IMR-90 (cell line): Measurements from ENCODE around the gene SEC22A. TPM values are rescaled to one million over a fixed set of nuclear protein-coding genes. Genes with fewer than 3 reads are reported as not detected.

Source experiments
- ATAC-seq: fragments of 200-7000 bp; cut with Tn5 transposase; 2 replicates; pipeline ENCODE4 v1.9.1; 2020; ENCODE audit warnings: low read depth, mild to moderate bottlenecking, moderate library complexity
- BruUV-seq: library from RNA; stranded (reverse); fragments of 400-500 nt; replicated peaks from 2 replicates; lab custom pipeline; 2021; lab: Mats Ljungman, UMichigan
- CTCF ChIA-PET: fragments of 300-600 bp; formaldehyde crosslinking; extraction: SDS; loops from one replicate; lab custom pipeline; 2021; ENCODE audit warnings: antibody characterized with exemption; lab: Yijun Ruan, JAX
- POLR2A ChIA-PET: fragments of 300-600 bp; sonication (Branson Sonifier 250); formaldehyde crosslinking; loops from one replicate; lab custom pipeline; 2022; ENCODE audit warnings: antibody characterized with exemption; ENCODE audit not compliant: unreplicated experiment; lab: Charles Lee
- DNase-seq: peaks from one replicate; pipeline ENCODE4 v3.0.0; 2013
- H2AFZ ChIP-seq: replicated peaks from 2 replicates; pipeline ENCODE3; 2013; ENCODE audit warnings: low read length, mild to moderate bottlenecking; ENCODE audit not compliant: poor library complexity
- H2AK5ac ChIP-seq: 2 replicates; pipeline ENCODE4 v1.6.1; 2013; ENCODE audit warnings: low read depth, low read length, inconsistent platforms
- H2AK9ac ChIP-seq: replicated peaks from 2 replicates; pipeline ENCODE3; 2013; ENCODE audit warnings: mild to moderate bottlenecking, low read depth, low read length, moderate library complexity; ENCODE audit not compliant: poor library complexity
- H2BK120ac ChIP-seq: 2 replicates; pipeline ENCODE4 v1.6.1; 2013; ENCODE audit warnings: low read depth, low read length, inconsistent platforms
- H2BK15ac ChIP-seq: 3 replicates; pipeline ENCODE4 v1.6.1; 2013; ENCODE audit warnings: low read depth, low read length, inconsistent platforms
- H2BK20ac ChIP-seq: 2 replicates; pipeline ENCODE4 v1.6.1; 2013; ENCODE audit warnings: low read depth, mild to moderate bottlenecking, inconsistent platforms, low read length, moderate library complexity
- H2BK5ac ChIP-seq: 2 replicates; pipeline ENCODE4 v1.6.1; 2013; ENCODE audit warnings: mild to moderate bottlenecking, low read depth, low read length, inconsistent platforms; ENCODE audit not compliant: poor library complexity, severe bottlenecking
- H3K14ac ChIP-seq: replicated peaks from 2 replicates; pipeline ENCODE4 v1.6.1; 2013; ENCODE audit warnings: low read depth, low read length, inconsistent platforms
- H3K18ac ChIP-seq: 2 replicates; pipeline ENCODE4 v1.6.1; 2013; ENCODE audit warnings: low read depth, low read length, control low read depth
- H3K23ac ChIP-seq: 2 replicates; pipeline ENCODE4 v1.6.1; 2013; ENCODE audit warnings: low read depth, low read length, inconsistent platforms
- H3K27ac ChIP-seq: 2 replicates; pipeline ENCODE4 v1.5.1; 2013; ENCODE audit warnings: mild to moderate bottlenecking, control low read depth, low read length; ENCODE audit not compliant: insufficient read depth
- H3K27me3 ChIP-seq: 2 replicates; pipeline ENCODE4 v1.6.1; 2013; ENCODE audit warnings: low read length; ENCODE audit not compliant: control insufficient read depth, insufficient read depth
- H3K36me3 ChIP-seq: 2 replicates; pipeline ENCODE4 v1.6.1; 2013; ENCODE audit warnings: low read length, mixed read lengths; ENCODE audit not compliant: control insufficient read depth, insufficient read depth
- H3K4ac ChIP-seq: 2 replicates; pipeline ENCODE4 v1.6.1; 2013; ENCODE audit warnings: low read depth, low read length, inconsistent platforms
- H3K4me1 ChIP-seq: 2 replicates; pipeline ENCODE4 v1.6.1; 2013; ENCODE audit warnings: low read length, mixed read lengths; ENCODE audit not compliant: control insufficient read depth, insufficient read depth
- H3K4me2 ChIP-seq: 2 replicates; pipeline ENCODE4 v1.6.1; 2013; ENCODE audit warnings: low read depth, mild to moderate bottlenecking, control low read depth, low read length, moderate library complexity
- H3K4me3 ChIP-seq: 2 replicates; pipeline ENCODE4 v1.5.1; 2013; ENCODE audit warnings: low read depth, mild to moderate bottlenecking, control low read depth, low read length, moderate library complexity; ENCODE audit not compliant: insufficient read depth
- H3K56ac ChIP-seq: 2 replicates; pipeline ENCODE4 v1.6.1; 2013; ENCODE audit warnings: low read length, inconsistent platforms; ENCODE audit not compliant: insufficient read depth; ENCODE audit errors: extremely low read depth
- H3K79me1 ChIP-seq, 2 experiments: 2 replicates each; pipeline ENCODE4 v1.6.1; 2013; ENCODE audit warnings: low read length in 2 of 2, inconsistent platforms in 1 of 2, low read depth in 1 of 2
- H3K9ac ChIP-seq: 2 replicates; pipeline ENCODE4 v1.6.1; 2013; ENCODE audit warnings: low read depth, low read length, control low read depth
- H3K9me1 ChIP-seq: 2 replicates; pipeline ENCODE4 v1.6.1; 2013; ENCODE audit warnings: low read length, inconsistent platforms; ENCODE audit not compliant: insufficient read depth
- H3K9me3 ChIP-seq: 2 replicates; pipeline ENCODE4 v1.6.1; 2013; ENCODE audit warnings: low read length; ENCODE audit not compliant: control insufficient read depth, insufficient read depth
- H4K20me1 ChIP-seq: 2 replicates; pipeline ENCODE4 v1.6.1; 2013; ENCODE audit warnings: low read length, inconsistent platforms; ENCODE audit not compliant: insufficient read depth
- H4K5ac ChIP-seq: 2 replicates; pipeline ENCODE4 v1.6.1; 2013; ENCODE audit warnings: mild to moderate bottlenecking, low read depth, low read length, control low read depth
- H4K8ac ChIP-seq, 2 experiments: 2 replicates each; pipeline ENCODE4 v1.6.1; 2013; ENCODE audit warnings: low read depth in 2 of 2, low read length in 2 of 2, control low read depth in 1 of 2, inconsistent platforms in 1 of 2
- H4K91ac ChIP-seq: 2 replicates; pipeline ENCODE4 v1.6.1; 2013; ENCODE audit warnings: low read depth, low read length, inconsistent platforms; ENCODE audit not compliant: insufficient read depth
- CHD1 ChIP-seq: IDR thresholded peaks from 2 replicates; pipeline ENCODE4 v1.6.1; 2012; ENCODE audit warnings: low read depth, low read length, improper control_type of control experiment
- ELK1 ChIP-seq: fragments of 150-350 bp; IDR thresholded peaks from 2 replicates; pipeline ENCODE4 v1.6.1; 2016; ENCODE audit warnings: low read depth, mild to moderate bottlenecking, low read length, moderate library complexity, borderline replicate concordance
- FOS ChIP-seq: fragments of 150-350 bp; IDR thresholded peaks from 2 replicates; pipeline ENCODE4 v1.6.1; 2016; ENCODE audit warnings: low read depth, low read length
- MAFK ChIP-seq: IDR thresholded peaks from 2 replicates; pipeline ENCODE4 v1.6.1; 2012; ENCODE audit warnings: low read depth, low read length, improper control_type of control experiment
- MAZ ChIP-seq: IDR thresholded peaks from 2 replicates; pipeline ENCODE4 v1.6.1; 2012; ENCODE audit warnings: low read depth, mild to moderate bottlenecking, low read length, improper control_type of control experiment, moderate library complexity, borderline replicate concordance
- RAD21 ChIP-seq: IDR thresholded peaks from 2 replicates; pipeline ENCODE4 v1.6.1; 2012; ENCODE audit warnings: low read length, improper control_type of control experiment
- RCOR1 ChIP-seq: IDR thresholded peaks from 2 replicates; pipeline ENCODE4 v1.6.1; 2012; ENCODE audit warnings: mild to moderate bottlenecking, low read length, improper control_type of control experiment; ENCODE audit not compliant: insufficient replicate concordance
- USF2 ChIP-seq: fragments of 150-350 bp; IDR thresholded peaks from 2 replicates; pipeline ENCODE4 v1.6.1; 2017; ENCODE audit warnings: mild to moderate bottlenecking, antibody characterized with exemption, low read length, low read depth
- WGBS, 2 experiments: methylation state at CpG; one replicate each; pipeline versions ENCODE4 v1.1.5 to v1.1.7; 2013; ENCODE audit warnings: missing lambda C conversion rate in 2 of 2; ENCODE audit not compliant: insufficient read length in 1 of 2; ENCODE audit errors: extremely low coverage in 2 of 2; 5-methylcytosine and 5-hydroxymethylcytosine counted together
- dilution Hi-C: fragments of 300-500 bp; cut with HindIII; formaldehyde crosslinking; loops from one replicate; pipeline ENCODE4 v1.14.3; 2018; ENCODE audit warnings: low sequenced_read_pairs; ENCODE audit not compliant: unreplicated experiment
- in situ Hi-C: fragments of 300-500 bp; cut with MboI; formaldehyde crosslinking; loops from 3 replicates; pipeline ENCODE4 v1.14.3; 2019; ENCODE audit warnings: low sequenced_read_pairs, inconsistent platforms, mixed read lengths
- intact Hi-C: fragments of 100-400 bp; cut with micrococcal nuclease; formaldehyde crosslinking; loops from 2 replicates; pipeline ENCODE4 v1.10.0; 2022
- polyA plus RNA-seq, 3 experiments: library from polyadenylated mRNA; depleted of rRNA; stranded (reverse); fragments of >200 nt; gene quantifications; 2 replicates each; pipeline ENCODE4 v1.2.3, GENCODE V29; 2012; ENCODE audit warnings: low replicate concordance in 1 of 3
- total RNA-seq: library from RNA; depleted of rRNA; stranded (reverse); fragments of >200 nt; gene quantifications from 2 replicates; pipeline ENCODE4 v1.2.3, GENCODE V29; 2012
- TF ChIP-seq, protein P1 (sequence below): conservative IDR thresholded peaks from 2 replicates; pipeline ENCODE4 v1.5.1; 2012; ENCODE audit warnings: mild to moderate bottlenecking, low read depth, low read length, improper control_type of control experiment

SEC22A gene
- total and polyA plus RNA-seq, 2 of the 4 experiments (the other 2 are of a cell fraction), result 17.5 to 36.0 TPM

DNA sequence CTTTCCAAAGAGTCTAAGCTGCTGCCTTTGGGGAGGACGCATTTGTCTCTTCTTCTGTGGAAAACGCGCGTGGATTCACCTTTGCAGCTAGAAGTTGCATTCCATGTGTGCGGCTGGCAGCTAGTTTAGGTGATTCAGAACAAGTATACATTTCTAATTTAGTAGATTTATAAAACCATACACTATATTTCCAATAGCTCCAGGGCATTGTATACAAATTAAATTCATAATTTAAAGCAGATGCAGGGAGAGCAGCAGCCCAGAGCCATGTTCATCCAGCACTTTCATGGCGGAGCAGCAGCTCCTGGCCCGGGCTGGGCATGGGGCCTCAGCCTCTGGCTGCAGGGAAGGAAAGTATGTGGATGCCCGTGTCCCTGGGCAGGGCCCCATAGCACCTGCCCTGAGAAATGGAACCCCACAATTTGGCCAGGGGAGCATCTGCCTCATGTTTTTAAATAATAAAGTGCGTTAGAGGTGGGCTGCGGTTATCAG is 42.8 kb upstream of the SEC22A start:
- CTCF ChIA-PET, result no interaction called here
- no TSS peak for BruUV-seq
- no peaks in the 10 kb centered on the region for H3K9me3 ChIP-seq

More for the DNA sequence above, 42.8 kb upstream of the SEC22A start:
- Histone ChIP-seq H3K56ac (no peak overlapping the region), H3K9me1 (peaks cover 13% of the 10 kb centered on the region), H3K27ac (no peak overlapping the region), H3K23ac (no peak overlapping the region), H4K8ac (no peak overlapping the region), H3K27me3 (no peaks in the 10 kb centered on the region), H4K91ac (no peak overlapping the region), H4K5ac (no peak overlapping the region), H4K20me1 (no peaks in the 10 kb centered on the region), H3K36me3 (peaks cover 53% of the 10 kb centered on the region), H2BK5ac (no peak overlapping the region), H3K4me1 (no peaks in the 10 kb centered on the region), H2AFZ (no peak overlapping the region), H3K79me1 (no peaks in the 10 kb centered on the region), H2AK5ac (no peak overlapping the region), H2BK20ac (no peak overlapping the region), H3K18ac (no peak overlapping the region), H3K4me3 (no peak overlapping the region), H3K14ac (no peak overlapping the region), H2BK15ac (no peak overlapping the region), H3K4ac (no peak overlapping the region), H2AK9ac (no peak overlapping the region), H3K4me2 (no peak overlapping the region), H3K9ac (no peak overlapping the region), H2BK120ac (no peak overlapping the region)
- TF ChIP-seq MAFK (no peak), FOS (no peak), CHD1 (no peak), ELK1 (no peak), RAD21 (no peak), MAZ (no peak), RCOR1 (no peak), USF2 (no peak)
- TF ChIP-seq, protein P1, sequence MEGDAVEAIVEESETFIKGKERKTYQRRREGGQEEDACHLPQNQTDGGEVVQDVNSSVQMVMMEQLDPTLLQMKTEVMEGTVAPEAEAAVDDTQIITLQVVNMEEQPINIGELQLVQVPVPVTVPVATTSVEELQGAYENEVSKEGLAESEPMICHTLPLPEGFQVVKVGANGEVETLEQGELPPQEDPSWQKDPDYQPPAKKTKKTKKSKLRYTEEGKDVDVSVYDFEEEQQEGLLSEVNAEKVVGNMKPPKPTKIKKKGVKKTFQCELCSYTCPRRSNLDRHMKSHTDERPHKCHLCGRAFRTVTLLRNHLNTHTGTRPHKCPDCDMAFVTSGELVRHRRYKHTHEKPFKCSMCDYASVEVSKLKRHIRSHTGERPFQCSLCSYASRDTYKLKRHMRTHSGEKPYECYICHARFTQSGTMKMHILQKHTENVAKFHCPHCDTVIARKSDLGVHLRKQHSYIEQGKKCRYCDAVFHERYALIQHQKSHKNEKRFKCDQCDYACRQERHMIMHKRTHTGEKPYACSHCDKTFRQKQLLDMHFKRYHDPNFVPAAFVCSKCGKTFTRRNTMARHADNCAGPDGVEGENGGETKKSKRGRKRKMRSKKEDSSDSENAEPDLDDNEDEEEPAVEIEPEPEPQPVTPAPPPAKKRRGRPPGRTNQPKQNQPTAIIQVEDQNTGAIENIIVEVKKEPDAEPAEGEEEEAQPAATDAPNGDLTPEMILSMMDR, result no peak
- ATAC-seq (no peak), DNase-seq (no peak)
- 82% methylated on average over 2 of the region's 10 CpGs; no CpG with 5 or more reads in 1 of the 2 experiments for WGBS, 2 experiments
- POLR2A ChIA-PET, result no interaction called here
- dilution Hi-C loops, result no loop called here
- intact Hi-C loops, result no loop called here
- in situ Hi-C loops, result no loop called here
